ENCODE measurements around the gene NEFH. TPM values are rescaled to one million over a fixed set of nuclear protein-coding genes. Genes with fewer than 3 reads are reported as not detected.

Gene NEFH
- total and polyA plus RNA-seq, 4 experiments from 2014 or later: 0.47 to 1.1 (median 0.61) TPM; not detected in 1

- DNase-seq: no peak
- H3K27ac Mint-ChIP-seq: peak overlapping the region in 2 of 7 donors; percentile 42 to 50
- Histone ChIP-seq H3K4me1 (ENCODE audit: insufficient read depth, low read length) (peaks cover 5% of the 10 kb centered on the region), H3K27ac (ENCODE audit: low read depth, low read length) (no peak overlapping the region), H3K27me3 (ENCODE audit: insufficient read depth, low read length) (no peaks in the 10 kb centered on the region), H3K4me3 (ENCODE audit: low read length in 2 of 2) (peak overlapping the region in 1 of 2 donors; percentile 38), H3K36me3 (ENCODE audit: insufficient read depth, low read length) (no peaks in the 10 kb centered on the region), H3K9me3 (ENCODE audit: control insufficient read depth in 1 of 2, low read length in 2 of 2) (no peaks in the 10 kb centered on the region)
- intact Hi-C loops (cut with micrococcal nuclease): no loop called here
- no peaks in the 10 kb centered on the region for H3K36me3 Mint-ChIP-seq
- peak overlapping the region in 5 of 8 donors; percentile 18 to 78 (median 74) for H3K4me3 Mint-ChIP-seq
- H3K9me3 Mint-ChIP-seq: no peaks in the 10 kb centered on the region
- peaks cover 0 to 9% (median under 1%) of the 10 kb centered on the region in 4 donors for H3K4me1 Mint-ChIP-seq
- ChIA-PET CTCF (ENCODE audit: partially characterized antibody) (no interaction called here), POLR2A (ENCODE audit: partially characterized antibody) (no interaction called here)
- peaks cover 3% of the 10 kb centered on the region in 2 donors for H3K27me3 Mint-ChIP-seq
Measured at GRCh38 chr22:29469755-29470154, 10.3 kb upstream of the NEFH start.

GRCh38 chr22:29470159-29470855, 9.7 kb upstream of the NEFH start:
- H3K9me3 Mint-ChIP-seq: no peaks in the 10 kb centered on the region
- CTCF ChIA-PET (ENCODE audit: partially characterized antibody): interaction anchor here (0.6 to 1.6 kb wide), 3 partner anchors 13 to 22 kb away, joined by 3 to 6 read pairs (median 3); no protein-coding TSS in a partner anchor
- Histone ChIP-seq H3K36me3 (ENCODE audit: insufficient read depth, low read length) (no peaks in the 10 kb centered on the region), H3K9me3 (ENCODE audit: control insufficient read depth in 1 of 2, low read length in 2 of 2) (no peaks in the 10 kb centered on the region), H3K27me3 (ENCODE audit: insufficient read depth, low read length) (no peaks in the 10 kb centered on the region), H3K27ac (ENCODE audit: low read depth, low read length) (no peak overlapping the region), H3K4me3 (ENCODE audit: low read length in 2 of 2) (peak overlapping the region in 1 of 2 donors; percentile 38), H3K4me1 (ENCODE audit: insufficient read depth, low read length) (peaks cover 5% of the 10 kb centered on the region)
- POLR2A ChIA-PET (ENCODE audit: partially characterized antibody): no interaction called here
- DNase-seq: peak; percentile 65 to 75 (median 73)
- intact Hi-C loops (cut with micrococcal nuclease): no loop called here
- peaks cover 3 to 4% of the 10 kb centered on the region in 2 donors for H3K27me3 Mint-ChIP-seq
- no peaks in the 10 kb centered on the region for H3K36me3 Mint-ChIP-seq
- H3K4me1 Mint-ChIP-seq: peaks cover 0 to 9% (median under 1%) of the 10 kb centered on the region in 4 donors
- H3K27ac Mint-ChIP-seq: peak overlapping the region in 2 of 7 donors; percentile 13 to 62
- H3K4me3 Mint-ChIP-seq: peak overlapping the region; percentile 64 to 80 (median 74)

DNA sequence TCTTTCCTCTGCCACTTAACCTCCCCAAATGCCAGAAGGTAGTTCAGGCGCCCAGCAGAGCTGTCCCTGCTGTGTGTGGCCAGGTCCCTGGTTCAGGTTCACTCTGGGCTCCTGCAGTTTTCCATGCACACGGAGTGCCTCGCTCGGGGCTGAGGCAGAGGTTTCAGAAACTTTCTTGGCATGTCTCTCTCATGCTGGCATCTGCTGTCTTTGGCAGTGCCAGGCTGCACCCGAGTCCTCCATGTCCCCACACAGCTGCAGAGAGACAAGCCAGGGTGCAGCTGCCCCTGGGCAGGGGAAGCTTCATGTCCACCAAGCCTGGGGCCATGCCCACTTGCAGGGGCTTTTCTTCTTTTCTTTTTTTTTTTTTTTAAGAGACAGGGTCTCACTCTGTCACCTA, 7.0 kb upstream of the NEFH start:
- no peak for DNase-seq
- ChIA-PET CTCF (ENCODE audit: partially characterized antibody) (interaction anchor here (1.2 kb wide), 1 partner anchor 24 kb away, joined by 3 read pairs; no protein-coding TSS in a partner anchor), POLR2A (ENCODE audit: partially characterized antibody) (no interaction called here)
- Histone ChIP-seq H3K4me1 (ENCODE audit: insufficient read depth, low read length) (peaks cover 5% of the 10 kb centered on the region), H3K4me3 (ENCODE audit: low read length in 2 of 2) (no peak overlapping the region), H3K27ac (ENCODE audit: low read depth, low read length) (no peak overlapping the region), H3K9me3 (ENCODE audit: control insufficient read depth in 1 of 2, low read length in 2 of 2) (no peaks in the 10 kb centered on the region), H3K27me3 (ENCODE audit: insufficient read depth, low read length) (no peaks in the 10 kb centered on the region), H3K36me3 (ENCODE audit: insufficient read depth, low read length) (no peaks in the 10 kb centered on the region)
- H3K27me3 Mint-ChIP-seq: peaks cover 5 to 16% of the 10 kb centered on the region in 2 donors
- intact Hi-C loops (cut with micrococcal nuclease): no loop called here
- H3K4me3 Mint-ChIP-seq: no peak overlapping the region
- H3K36me3 Mint-ChIP-seq: peaks cover 0 to 4% of the 10 kb centered on the region in 2 donors
- H3K4me1 Mint-ChIP-seq: peaks cover 0 to 9% (median under 1%) of the 10 kb centered on the region in 4 donors
- no peaks in the 10 kb centered on the region for H3K9me3 Mint-ChIP-seq
- no peak overlapping the region for H3K27ac Mint-ChIP-seq

GRCh38 chr22:29475550-29475949, 4.5 kb upstream of the NEFH start:
- Mint-ChIP-seq H3K27me3 (peaks cover 17 to 30% of the 10 kb centered on the region in 2 donors), H3K9me3 (peaks cover 0 to 4% (median 0%) of the 10 kb centered on the region in 8 donors), H3K27ac (no peak overlapping the region), H3K4me3 (no peak overlapping the region), H3K36me3 (peaks cover 0 to 4% of the 10 kb centered on the region in 2 donors), H3K4me1 (peaks cover 0 to 11% (median 8%) of the 10 kb centered on the region in 4 donors)
- Histone ChIP-seq H3K4me1 (ENCODE audit: insufficient read depth, low read length) (peaks cover 4% of the 10 kb centered on the region), H3K9me3 (ENCODE audit: control insufficient read depth in 1 of 2, low read length in 2 of 2) (no peaks in the 10 kb centered on the region), H3K4me3 (ENCODE audit: low read length in 2 of 2) (no peak overlapping the region), H3K27ac (ENCODE audit: low read depth, low read length) (no peak overlapping the region), H3K36me3 (ENCODE audit: insufficient read depth, low read length) (no peaks in the 10 kb centered on the region), H3K27me3 (ENCODE audit: insufficient read depth, low read length) (peaks cover 10% of the 10 kb centered on the region)
- ChIA-PET CTCF (ENCODE audit: partially characterized antibody) (no interaction called here), POLR2A (ENCODE audit: partially characterized antibody) (no interaction called here)
- intact Hi-C loops (cut with micrococcal nuclease): no loop called here
- DNase-seq: no peak

DNA sequence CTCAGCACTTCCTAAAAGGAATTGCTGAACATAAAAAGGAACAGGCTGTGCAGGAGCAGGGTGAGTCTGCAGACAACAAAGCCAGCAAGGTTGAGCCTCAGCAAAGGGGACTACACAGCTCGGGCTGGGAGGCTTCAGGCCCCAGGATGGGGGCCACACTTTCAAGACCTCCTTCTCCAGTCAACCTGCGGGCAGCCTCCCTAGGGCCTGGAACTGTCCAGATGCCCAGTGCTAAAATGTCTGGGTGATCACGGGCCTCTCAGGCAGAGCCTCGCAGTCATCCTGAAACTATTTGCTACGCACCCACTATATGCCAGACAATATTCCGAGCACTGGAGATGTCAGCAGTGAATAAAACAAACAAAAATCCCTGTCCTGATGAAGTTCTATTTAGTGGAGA, 3.9 kb upstream of the NEFH start:
- H3K27ac ChIP-seq (ENCODE audit: low read depth, low read length): no peak overlapping the region
- intact Hi-C loops (cut with micrococcal nuclease): no loop called here
- no peaks in the 10 kb centered on the region for H3K4me1 ChIP-seq (ENCODE audit: insufficient read depth, low read length)
- Mint-ChIP-seq H3K9me3 (peaks cover 0 to 4% (median 0%) of the 10 kb centered on the region in 8 donors), H3K4me3 (no peak overlapping the region), H3K4me1 (peaks cover 0 to 12% (median 8%) of the 10 kb centered on the region in 4 donors), H3K36me3 (peaks cover 0 to 4% of the 10 kb centered on the region in 2 donors), H3K27ac (no peak overlapping the region), H3K27me3 (peaks cover 17 to 30% of the 10 kb centered on the region in 2 donors)
- H3K27me3 ChIP-seq (ENCODE audit: insufficient read depth, low read length): peaks cover 10% of the 10 kb centered on the region
- ChIA-PET POLR2A (ENCODE audit: partially characterized antibody) (no interaction called here), CTCF (ENCODE audit: partially characterized antibody) (no interaction called here)
- no peaks in the 10 kb centered on the region for H3K9me3 ChIP-seq (ENCODE audit: control insufficient read depth in 1 of 2, low read length in 2 of 2)
- no peak for DNase-seq
- no peak overlapping the region for H3K4me3 ChIP-seq (ENCODE audit: low read length in 2 of 2)
- no peaks in the 10 kb centered on the region for H3K36me3 ChIP-seq (ENCODE audit: insufficient read depth, low read length)

GRCh38 chr22:29477723-29478318, 2.2 kb upstream of the NEFH start:
- Mint-ChIP-seq H3K27me3 (peaks cover 25 to 35% of the 10 kb centered on the region in 2 donors), H3K4me1 (peaks cover 5 to 22% (median 10%) of the 10 kb centered on the region in 4 donors)
- H3K27me3 ChIP-seq (ENCODE audit: insufficient read depth, low read length): peaks cover 10% of the 10 kb centered on the region

More at GRCh38 chr22:29477723-29478318, 2.2 kb upstream of the NEFH start:
- Mint-ChIP-seq H3K27ac (no peak overlapping the region), H3K36me3 (peaks cover 0 to 4% of the 10 kb centered on the region in 2 donors), H3K9me3 (peaks cover 0 to 8% (median 0%) of the 10 kb centered on the region in 8 donors), H3K4me3 (peak overlapping the region in 1 of 8 donors; percentile 10)
- Histone ChIP-seq H3K36me3 (ENCODE audit: insufficient read depth, low read length) (no peaks in the 10 kb centered on the region), H3K4me1 (ENCODE audit: insufficient read depth, low read length) (no peaks in the 10 kb centered on the region), H3K4me3 (ENCODE audit: low read length in 2 of 2) (no peak overlapping the region), H3K9me3 (ENCODE audit: control insufficient read depth in 1 of 2, low read length in 2 of 2) (no peaks in the 10 kb centered on the region), H3K27ac (ENCODE audit: low read depth, low read length) (no peak overlapping the region)
- POLR2A ChIA-PET (ENCODE audit: partially characterized antibody): no interaction called here
- CTCF ChIA-PET (ENCODE audit: partially characterized antibody): no interaction called here
- intact Hi-C loops (cut with micrococcal nuclease): no loop called here
- no peak for DNase-seq
